HAP-1 (cell line): ENCODE results near the gene CACNB4.

Experiments
- DNase-seq, 2 experiments: peaks; one replicate each; pipeline ENCODE4 v3.0.0-alpha.2; 2016 to 2020; ENCODE audit warnings: low spot score in 2 of 2
- H3K27me3 ChIP-seq: fragments of 250-450 bp; sonication (Bioruptor Pico); 2 replicates; pipeline ENCODE4 v1.5.1; 2020; ENCODE audit warnings: low read depth, mild to moderate bottlenecking, moderate library complexity
- H3K36me3 ChIP-seq: fragments of 250-450 bp; sonication (Bioruptor Pico); replicated peaks from 2 replicates; pipeline ENCODE4 v1.5.1; 2020; ENCODE audit warnings: mild to moderate bottlenecking
- H3K4me1 ChIP-seq: fragments of 250-450 bp; sonication (Bioruptor Pico); 2 replicates; pipeline ENCODE4 v1.5.1; 2020; ENCODE audit warnings: mild to moderate bottlenecking
- H3K4me3 ChIP-seq: fragments of 250-450 bp; sonication (Bioruptor Pico); 2 replicates; pipeline ENCODE4 v1.5.1; 2020; ENCODE audit warnings: mild to moderate bottlenecking, moderate library complexity
- H3K9me3 ChIP-seq: fragments of 250-450 bp; sonication (Bioruptor Pico); 2 replicates; pipeline ENCODE4 v1.5.1; 2020; ENCODE audit warnings: mild to moderate bottlenecking, moderate library complexity
- in situ Hi-C: fragments of 300-500 bp; cut with MboI; formaldehyde crosslinking; loops from 3 replicates; pipeline ENCODE4 v1.14.3; 2020; ENCODE audit warnings: low sequenced_read_pairs, inconsistent platforms, mixed read lengths

CACNB4 gene

DNA sequence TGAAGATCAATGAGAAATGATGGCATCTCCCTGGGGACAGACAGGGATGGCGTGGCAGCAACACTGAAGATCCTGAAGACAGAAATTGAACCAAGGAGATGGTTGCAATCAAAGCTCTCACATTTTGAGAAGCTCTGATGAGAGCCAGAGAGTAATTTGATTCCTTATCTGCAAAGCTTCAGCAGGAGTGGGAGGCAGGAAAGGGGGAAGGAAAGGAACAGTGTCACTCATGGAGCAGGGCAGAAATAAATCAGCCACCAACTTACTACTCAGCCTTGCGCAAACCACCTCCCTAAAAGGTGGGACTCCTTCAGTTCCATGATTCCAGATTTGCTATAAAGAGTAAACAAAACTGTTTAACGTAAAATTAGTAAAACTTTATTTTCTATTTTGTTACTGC is 119.2 kb downstream of the CACNB4 start:
- Histone ChIP-seq H3K9me3 (no peaks in the 10 kb centered on the region), H3K4me3 (no peak overlapping the region), H3K36me3 (no peaks in the 10 kb centered on the region), H3K4me1 (no peaks in the 10 kb centered on the region), H3K27me3 (no peaks in the 10 kb centered on the region)
- DNase-seq = no peak
- in situ Hi-C loops = no loop called here

DNA sequence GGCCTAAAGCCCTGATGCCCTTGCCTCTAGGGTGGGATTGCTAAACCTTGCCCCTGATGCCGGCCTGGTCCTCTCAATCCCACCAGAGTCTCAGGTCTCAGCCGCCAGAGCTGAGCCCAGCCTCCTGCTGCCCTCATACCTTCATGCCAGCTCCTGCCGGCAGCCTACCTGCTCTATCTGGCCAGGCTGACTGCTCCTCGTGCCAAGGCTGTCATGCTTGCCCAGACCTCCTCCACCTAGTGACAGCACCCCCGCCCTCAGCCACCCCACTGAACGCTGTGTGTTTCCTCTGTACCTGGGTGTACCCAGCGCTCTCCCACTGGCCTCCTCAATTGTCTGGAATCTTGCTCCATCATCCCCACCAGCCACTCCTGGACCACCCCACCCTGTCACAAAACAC is 120.1 kb downstream of the CACNB4 start:
- no peaks in the 10 kb centered on the region for H3K9me3 ChIP-seq
- H3K36me3 ChIP-seq = no peaks in the 10 kb centered on the region
- peaks cover 6% of the 10 kb centered on the region for H3K4me1 ChIP-seq
- H3K27me3 ChIP-seq = no peaks in the 10 kb centered on the region
- H3K4me3 ChIP-seq = no peak overlapping the region
- in situ Hi-C loops = no loop called here
- DNase-seq = no peak

DNA sequence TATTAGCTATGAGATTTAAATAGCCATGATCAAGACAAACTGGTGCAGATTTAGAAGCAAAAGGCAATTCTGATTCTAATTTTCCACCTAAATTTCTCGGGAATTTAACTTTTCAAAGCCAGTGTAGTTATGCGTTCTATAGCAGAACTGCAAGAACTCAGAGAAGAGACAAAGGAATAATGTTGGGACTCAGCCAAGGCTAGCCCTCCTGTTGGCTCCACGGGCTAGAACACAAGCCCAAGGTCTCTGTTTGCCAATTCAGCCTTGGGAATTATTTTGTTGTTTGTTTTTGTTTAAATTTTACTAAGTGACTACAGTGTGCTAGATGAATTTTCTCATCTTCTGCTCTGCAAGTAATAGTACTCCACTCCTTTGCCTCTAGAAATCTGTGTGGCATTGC is 121.2 kb downstream of the CACNB4 start:
- DNase-seq = no peak
- in situ Hi-C loops = no loop called here
- Histone ChIP-seq H3K36me3 (no peaks in the 10 kb centered on the region), H3K4me3 (no peak overlapping the region), H3K4me1 (peaks cover 14% of the 10 kb centered on the region), H3K27me3 (no peaks in the 10 kb centered on the region), H3K9me3 (no peaks in the 10 kb centered on the region)

DNA sequence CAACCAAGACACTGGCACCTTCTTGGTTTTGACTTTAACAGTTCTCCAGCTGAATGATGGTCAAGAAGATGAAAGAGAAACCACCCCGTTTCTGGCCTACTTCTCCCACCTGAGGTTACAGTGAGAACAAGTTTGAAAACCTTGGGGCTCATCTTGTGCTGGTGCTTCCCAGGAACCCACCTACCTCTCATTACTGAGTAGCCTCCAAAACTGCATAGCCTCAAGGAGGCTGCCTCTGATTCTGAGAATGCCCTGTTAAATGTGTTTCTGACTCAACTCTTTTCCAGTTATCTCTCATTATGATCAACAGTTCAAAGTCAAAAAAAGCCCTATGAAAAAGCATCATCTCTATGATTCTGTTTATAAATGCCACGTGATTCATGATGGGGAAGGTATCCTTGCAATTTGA is 121.9 kb downstream of the CACNB4 start:
- no peaks in the 10 kb centered on the region for H3K36me3 ChIP-seq
- no peak for DNase-seq
- in situ Hi-C loops = no loop called here
- no peak overlapping the region for H3K4me3 ChIP-seq
- H3K9me3 ChIP-seq = no peaks in the 10 kb centered on the region
- no peaks in the 10 kb centered on the region for H3K27me3 ChIP-seq
- H3K4me1 ChIP-seq = peaks cover 17% of the 10 kb centered on the region

DNA sequence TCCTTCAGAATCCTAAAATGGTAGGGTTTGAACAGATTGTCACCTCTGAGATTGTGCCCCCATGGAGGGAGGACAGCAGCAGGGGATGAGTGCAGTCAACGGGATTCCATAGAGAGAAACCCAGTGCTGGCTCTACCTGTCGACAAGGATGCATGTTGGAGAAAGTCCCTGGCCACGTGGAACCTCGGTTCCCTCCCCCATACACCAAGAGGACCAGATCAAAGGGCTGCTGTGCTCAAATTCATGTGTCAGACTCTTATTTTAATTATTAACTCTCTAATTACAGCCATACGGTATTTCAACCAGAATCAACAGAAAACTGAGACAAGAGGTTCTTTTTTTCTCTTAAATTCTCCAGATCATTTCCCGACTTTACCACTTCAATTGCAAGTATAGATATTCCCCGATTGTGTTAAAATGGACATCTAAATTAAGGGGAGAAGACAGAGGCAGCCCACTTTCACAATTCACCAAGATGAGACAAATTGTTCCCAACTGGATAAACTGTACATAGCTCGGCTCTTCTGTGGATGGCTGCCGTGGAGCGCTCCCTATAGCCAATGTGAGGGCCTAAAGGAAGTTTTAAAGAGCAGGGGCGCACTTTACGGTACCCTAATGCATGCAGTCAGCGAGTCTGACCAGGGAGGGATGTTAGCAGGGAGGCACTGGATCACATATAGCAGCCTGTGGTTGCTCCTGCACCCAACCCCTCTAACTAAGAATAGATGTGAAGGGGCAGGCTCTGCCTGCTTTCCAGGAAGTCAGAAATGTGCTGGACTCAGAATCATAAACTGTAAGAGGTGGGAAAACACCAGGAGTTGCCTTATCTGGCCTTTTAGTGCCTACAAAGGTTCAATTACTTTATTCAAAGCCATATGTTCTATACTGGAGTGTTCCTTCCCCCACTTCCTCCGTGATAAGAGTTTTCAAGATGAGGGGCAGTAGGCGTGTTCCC is 123.1 kb downstream of the CACNB4 start:
- no peaks in the 10 kb centered on the region for H3K36me3 ChIP-seq
- no peaks in the 10 kb centered on the region for H3K27me3 ChIP-seq
- no peak overlapping the region for H3K4me3 ChIP-seq
- peaks cover 17% of the 10 kb centered on the region for H3K4me1 ChIP-seq
- in situ Hi-C loops = no loop called here
- H3K9me3 ChIP-seq = no peaks in the 10 kb centered on the region
- DNase-seq = no peak

DNA sequence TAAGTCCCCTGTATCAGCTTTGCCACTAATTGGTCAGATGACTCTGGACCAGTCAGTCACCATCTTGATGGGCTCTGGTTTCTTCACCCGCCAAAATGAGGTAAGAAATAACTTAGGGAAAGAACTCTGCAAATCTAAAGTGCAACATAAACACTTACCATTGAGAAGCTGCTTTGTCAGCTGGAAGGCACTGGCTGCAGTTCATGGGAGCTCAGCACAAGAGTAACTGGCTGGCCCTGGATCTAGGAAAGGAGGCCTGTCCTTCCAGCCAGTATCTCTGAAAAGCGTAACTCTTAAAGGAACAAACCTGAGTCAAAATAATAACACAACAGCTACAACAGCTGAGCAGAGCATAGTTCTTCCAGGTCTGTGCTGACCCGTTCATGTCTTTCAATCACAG is 123.9 kb downstream of the CACNB4 start:
- H3K27me3 ChIP-seq = no peaks in the 10 kb centered on the region
- no peaks in the 10 kb centered on the region for H3K9me3 ChIP-seq
- in situ Hi-C loops = no loop called here
- no peaks in the 10 kb centered on the region for H3K36me3 ChIP-seq
- H3K4me1 ChIP-seq = peaks cover 17% of the 10 kb centered on the region
- no peak for DNase-seq
- no peak overlapping the region for H3K4me3 ChIP-seq

DNA sequence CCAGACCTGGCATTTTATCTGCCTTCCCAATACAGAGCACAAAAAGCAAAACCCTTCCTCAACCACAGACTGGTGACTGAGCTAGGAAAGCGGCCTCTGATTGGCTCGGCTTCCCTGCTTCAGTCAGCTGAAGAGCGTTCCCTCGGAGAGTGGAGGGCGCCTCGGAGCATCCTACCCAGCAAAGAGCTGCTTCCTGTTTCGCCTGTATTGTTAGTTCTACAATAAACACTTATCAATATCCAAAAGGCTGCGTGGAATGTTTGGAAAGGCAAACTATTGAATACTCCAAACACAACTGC is 125.0 kb downstream of the CACNB4 start:
- no peak overlapping the region for H3K4me3 ChIP-seq
- H3K27me3 ChIP-seq = no peaks in the 10 kb centered on the region
- no peaks in the 10 kb centered on the region for H3K9me3 ChIP-seq
- H3K36me3 ChIP-seq = no peaks in the 10 kb centered on the region
- in situ Hi-C loops = no loop called here
- peak; percentile 34 to 68 for DNase-seq
- peaks cover 17% of the 10 kb centered on the region for H3K4me1 ChIP-seq

DNA sequence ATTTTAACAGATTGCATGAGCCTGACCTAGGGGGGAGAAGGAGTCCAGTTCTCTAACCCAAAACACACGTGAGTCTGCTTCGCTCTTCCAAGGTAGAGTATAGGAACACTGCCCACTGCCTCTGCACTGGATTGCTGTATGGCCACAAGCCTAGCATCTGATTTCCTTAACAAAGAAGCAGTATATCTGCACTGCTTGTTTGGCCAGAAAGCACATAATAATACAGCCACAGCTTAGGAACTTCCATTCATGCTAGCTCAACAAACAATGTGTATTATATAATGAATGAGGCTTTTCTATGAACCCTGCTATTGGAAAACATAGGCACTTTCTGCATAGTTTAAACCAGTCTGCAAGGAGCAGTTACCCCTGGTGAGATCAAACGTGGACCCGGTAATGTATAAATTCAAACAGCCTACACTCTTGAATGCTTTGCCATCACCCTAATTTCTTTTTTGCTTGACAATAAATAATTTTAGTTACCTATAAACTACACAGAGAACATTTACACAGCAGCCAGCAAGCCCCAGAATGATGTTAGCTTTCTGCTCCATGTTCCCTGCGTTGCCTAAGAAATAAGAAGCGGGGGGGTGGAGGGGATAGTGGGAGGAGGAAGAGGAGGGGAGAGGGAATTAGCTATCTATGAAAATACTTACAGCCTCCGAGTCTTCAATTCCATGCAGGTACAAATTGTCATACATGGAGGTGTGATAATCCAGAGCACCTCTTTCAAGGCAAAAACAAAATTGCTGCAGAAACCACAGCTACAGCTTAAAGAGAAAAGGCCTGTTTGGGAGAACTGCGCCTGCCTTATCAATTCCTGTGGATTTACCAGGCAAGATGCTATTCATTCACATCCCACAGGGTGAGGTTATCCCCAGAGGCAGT is 125.6 kb downstream of the CACNB4 start:
- 0 out of 2 replicates have a peak overlapping the region, but pooled peaks have one; percentile 4 for H3K4me3 ChIP-seq
- H3K27me3 ChIP-seq = no peaks in the 10 kb centered on the region
- in situ Hi-C loops = no loop called here
- H3K36me3 ChIP-seq = no peaks in the 10 kb centered on the region
- no peaks in the 10 kb centered on the region for H3K9me3 ChIP-seq
- DNase-seq = peak; percentile 68 to 93
- H3K4me1 ChIP-seq = peaks cover 17% of the 10 kb centered on the region

DNA sequence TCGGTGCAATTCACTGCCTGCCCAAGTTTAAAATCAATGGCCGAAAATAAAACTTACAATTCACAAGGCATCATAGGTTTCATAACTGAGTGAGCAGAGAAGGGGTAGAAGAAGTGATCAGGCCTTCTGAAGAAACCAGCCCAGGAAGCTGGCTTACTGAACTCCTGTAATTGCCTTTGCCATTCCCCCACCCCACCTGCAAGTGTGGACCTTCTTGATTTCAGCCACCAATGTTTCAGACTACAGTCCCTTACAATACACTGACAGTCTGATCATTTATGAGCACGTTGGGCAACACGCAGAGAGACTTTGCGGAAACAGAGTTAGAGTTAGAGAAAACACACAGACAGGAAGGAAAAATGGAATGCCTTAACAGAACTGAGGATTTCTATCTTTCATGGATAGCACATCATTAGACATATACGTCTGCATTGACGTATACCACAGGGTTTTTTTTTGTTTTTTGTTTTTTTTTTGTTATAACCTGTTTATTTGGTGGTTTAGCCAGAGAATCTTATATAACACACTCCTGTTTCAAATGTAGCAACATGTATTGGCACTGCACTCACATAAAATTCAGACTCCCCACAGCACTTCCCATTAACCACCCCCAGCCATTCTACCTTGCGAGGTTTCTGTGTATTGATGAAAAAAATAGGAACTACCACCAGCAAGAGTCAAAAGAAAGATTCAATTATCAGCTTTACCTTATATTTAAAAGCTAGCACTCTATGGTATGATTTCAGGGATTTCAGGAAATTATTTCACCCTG is 126.4 kb downstream of the CACNB4 start:
- H3K4me3 ChIP-seq = no peak overlapping the region
- H3K9me3 ChIP-seq = no peaks in the 10 kb centered on the region
- no peak for DNase-seq
- in situ Hi-C loops = no loop called here
- no peaks in the 10 kb centered on the region for H3K27me3 ChIP-seq
- no peaks in the 10 kb centered on the region for H3K36me3 ChIP-seq
- peaks cover 17% of the 10 kb centered on the region for H3K4me1 ChIP-seq

DNA sequence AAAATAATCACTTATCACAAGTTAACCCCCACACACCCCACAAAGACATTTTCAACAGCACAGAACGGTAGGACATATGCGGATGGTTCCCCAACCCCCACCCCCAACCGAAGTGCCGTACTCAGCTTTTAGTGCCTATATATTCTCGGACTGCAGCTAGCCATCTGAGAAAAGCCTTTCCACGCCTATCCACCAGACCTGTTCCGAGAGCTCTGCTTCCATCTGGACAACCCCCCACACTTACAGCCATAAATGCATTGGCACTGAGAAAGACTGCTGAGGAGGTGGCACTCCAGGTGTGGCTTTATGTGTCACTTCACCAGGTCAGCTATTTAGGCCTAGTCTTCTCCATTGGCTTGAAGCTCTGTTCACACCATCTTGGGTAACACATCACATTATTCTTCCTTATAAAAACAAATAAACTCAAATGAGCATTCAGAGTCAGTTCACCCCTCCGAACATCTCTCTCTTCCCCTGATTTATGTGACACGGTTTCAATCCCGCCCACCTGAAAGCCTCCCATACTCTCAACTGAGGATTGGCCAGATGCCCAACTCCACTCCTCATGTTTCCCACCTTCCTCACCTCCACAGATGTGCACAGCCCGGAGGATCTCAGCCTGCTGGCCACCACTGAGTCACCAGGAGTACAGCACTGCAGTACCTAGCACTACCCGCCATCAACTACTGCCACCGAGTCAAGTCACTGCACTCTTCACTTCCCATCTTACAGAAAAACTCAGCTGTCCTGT is 127.4 kb downstream of the CACNB4 start:
- Histone ChIP-seq H3K4me3 (no peak overlapping the region), H3K27me3 (no peaks in the 10 kb centered on the region), H3K4me1 (peaks cover 17% of the 10 kb centered on the region), H3K36me3 (no peaks in the 10 kb centered on the region), H3K9me3 (no peaks in the 10 kb centered on the region)
- no peak for DNase-seq
- in situ Hi-C loops = no loop called here

DNA sequence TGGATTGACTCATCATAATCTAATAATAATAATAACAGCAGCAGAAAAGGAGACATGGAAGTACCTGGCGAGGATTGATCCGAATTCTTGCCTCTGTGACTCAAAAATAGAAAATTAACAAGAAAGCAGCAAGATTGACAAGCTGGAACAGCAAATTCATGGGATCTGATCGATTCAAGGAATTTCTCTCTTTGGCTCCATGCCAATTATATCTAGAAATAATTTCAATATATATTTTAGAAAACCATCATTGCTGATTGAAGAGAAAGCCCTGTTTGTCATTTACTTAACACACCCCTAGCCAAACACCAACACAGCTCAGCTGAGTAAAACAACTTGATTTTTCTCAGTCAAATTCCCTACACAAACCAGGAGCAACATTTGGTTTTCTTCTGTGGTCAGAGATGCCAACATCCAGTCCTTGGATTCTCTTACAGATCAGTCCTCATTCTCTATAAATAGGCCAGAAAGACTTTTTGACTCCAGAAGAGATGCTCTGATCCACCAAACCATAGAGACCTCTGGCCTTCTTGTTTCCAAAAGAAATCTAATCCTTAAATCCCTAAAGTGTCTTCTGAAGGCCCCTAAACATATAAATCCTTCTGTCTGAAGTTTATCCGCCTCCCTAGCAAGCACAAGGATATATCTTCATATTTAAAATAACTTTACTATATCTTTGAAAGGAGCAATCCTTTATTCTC is 129.9 kb downstream of the CACNB4 start:
- Histone ChIP-seq H3K9me3 (no peaks in the 10 kb centered on the region), H3K4me3 (no peak overlapping the region), H3K4me1 (peaks cover 13% of the 10 kb centered on the region), H3K36me3 (no peaks in the 10 kb centered on the region), H3K27me3 (no peaks in the 10 kb centered on the region)
- in situ Hi-C loops = no loop called here
- DNase-seq = no peak

DNA sequence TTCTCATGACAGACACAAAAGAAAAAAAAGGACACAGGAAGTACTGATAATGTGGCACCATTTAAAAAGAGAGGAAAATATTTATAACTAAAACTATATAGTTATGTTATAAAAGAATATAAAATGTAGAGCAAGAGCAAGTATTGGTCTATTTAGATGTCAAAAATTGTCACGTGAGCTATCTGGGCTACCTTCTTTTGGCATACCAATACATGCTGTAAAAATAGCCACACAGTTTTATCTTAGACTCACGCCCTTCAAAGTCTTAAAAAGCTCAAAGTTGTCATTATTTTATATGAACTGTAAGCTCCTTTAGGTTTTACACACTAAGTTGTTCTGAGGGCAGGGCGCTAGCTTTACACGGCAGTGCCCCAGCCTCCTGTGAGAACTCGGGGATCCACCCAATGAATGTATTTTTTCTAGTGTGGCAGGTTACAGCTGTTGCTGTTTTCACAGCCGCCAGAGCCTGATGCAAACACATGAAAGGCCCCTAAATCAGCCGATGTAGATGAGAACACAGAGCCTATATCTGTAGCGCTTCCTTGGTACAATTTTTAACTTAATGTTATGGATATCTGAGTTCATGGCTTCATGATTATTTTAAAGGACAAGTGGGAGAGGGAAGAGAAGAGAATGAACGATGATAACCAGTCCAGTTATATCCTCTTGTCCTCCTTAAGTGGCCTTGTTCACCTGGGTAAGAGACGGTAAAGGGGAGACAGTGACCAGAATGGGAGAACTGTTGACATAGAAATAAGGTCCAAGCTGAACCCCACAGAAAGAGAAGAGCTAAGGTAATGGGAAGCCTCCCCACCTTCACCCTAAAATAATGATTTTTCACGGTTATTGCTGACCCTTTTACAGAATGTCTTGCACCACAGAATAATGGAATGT is 130.8 kb downstream of the CACNB4 start:
- Histone ChIP-seq H3K9me3 (no peaks in the 10 kb centered on the region), H3K36me3 (no peaks in the 10 kb centered on the region), H3K4me3 (no peak overlapping the region), H3K27me3 (no peaks in the 10 kb centered on the region), H3K4me1 (peaks cover 6% of the 10 kb centered on the region)
- in situ Hi-C loops = no loop called here
- no peak for DNase-seq
